Heart right ventricle (tissue), 16 donors: Measurements from ENCODE around the gene TPX2. TPM values are rescaled to one million over a fixed set of nuclear protein-coding genes. Genes with fewer than 3 reads are reported as not detected.

ENCODE experiments used
- ATAC-seq, 8 donors: fragments of 200-7000 bp; cut with Tn5 transposase; one replicate each; pipeline ENCODE4 v1.9.1; 2020; ENCODE audit warnings: mild to moderate bottlenecking in 8 of 8, moderate library complexity in 8 of 8, moderate number of reproducible peaks in 1 of 8
- DNase-seq, 2 donors: peaks; one replicate each; pipeline ENCODE4 v3.0.0-alpha.2; 2020
- H3K27ac ChIP-seq, 10 donors: fragments of 200-600 bp; sonication (generic) in 2 of 10; one replicate each; pipeline versions ENCODE4 v1.5.0 to v1.8.0; 2020 to 2022; ENCODE audit warnings: mild to moderate bottlenecking in 3 of 10
- H3K27me3 ChIP-seq, 7 donors: fragments of 200-600 bp; one replicate each; pipeline ENCODE4 v1.8.0; 2021 to 2022; ENCODE audit warnings: mild to moderate bottlenecking in 2 of 7
- H3K36me3 ChIP-seq, 9 donors: fragments of 200-600 bp; sonication (generic) in 1 of 9; one replicate each; pipeline versions ENCODE4 v1.5.0 to v1.8.0; 2020 to 2022; ENCODE audit warnings: mild to moderate bottlenecking in 2 of 9
- H3K4me1 ChIP-seq, 9 donors: fragments of 200-600 bp; sonication (generic) in 1 of 9; one replicate each; pipeline versions ENCODE4 v1.5.0 to v1.8.0; 2020 to 2022; ENCODE audit warnings: mild to moderate bottlenecking in 4 of 9
- H3K4me3 ChIP-seq, 10 donors: fragments of 200-600 bp; sonication (generic) in 2 of 10; one replicate each; pipeline versions ENCODE4 v1.5.0 to v1.8.0; 2020 to 2022; ENCODE audit warnings: mild to moderate bottlenecking in 7 of 10, moderate library complexity in 2 of 10
- H3K9me3 ChIP-seq, 11 donors: fragments of 200-600 bp in 10 of 11; sonication (generic) in 2 of 11; one replicate each; pipeline versions ENCODE4 v1.5.0 to v1.8.0; 2013 to 2022; ENCODE audit warnings: mild to moderate bottlenecking in 2 of 11, control low read depth in 1 of 11, moderate library complexity in 1 of 11
- WGBS, 2 donors: extraction: QIAGEN DNeasy Blood & Tissue Kit; methylation state at CpG; one replicate each; pipeline ENCODE4 v1.1.7; 2013; ENCODE audit warnings: inconsistent platforms in 1 of 2; 5-methylcytosine and 5-hydroxymethylcytosine counted together
- intact Hi-C, 10 donors: fragments of 100-400 bp; cut with DNase I; formaldehyde crosslinking; loops; one replicate each; pipeline versions ENCODE4 v1.11.1 to v1.14.2; 2022
- polyA plus RNA-seq, 2 donors: library from polyadenylated mRNA; stranded (reverse); fragments of 200-250 nt; gene quantifications; one replicate each; pipeline ENCODE4 v1.2.3, GENCODE V29; 2013
- total RNA-seq, 10 donors: library from RNA; stranded (reverse); fragmentation: NEBNext Ultra II Directional in 3 of 10; extraction: Animal tissue kit (Norgen Biotek cat#: 25700) in 3 of 10; gene quantifications; one replicate each; pipeline versions ENCODE4 v1.2.1 to v1.2.4, GENCODE V29; 2021 to 2023
- TF ChIP-seq, protein P1 (sequence below), 9 donors: fragments of 200-600 bp; sonication (generic) in 2 of 9; IDR thresholded peaks; one replicate each; pipeline versions ENCODE4 v1.5.0 to v1.8.0; 2021 to 2022; ENCODE audit warnings: antibody characterized with exemption in 9 of 9, mild to moderate bottlenecking in 5 of 9, moderate library complexity in 1 of 9
- donor health status: Arrhythmogenic right ventricular cardiomyopathy.
- donor health status: ischemic (EF 13 %, LVEDD 7.1; RV severe dilation, severe dysfunction).
- donor health status: healthy with polysubstance abuse.
- donor health status: DM: no; HTN: yes; CAD: no.
- donor health status: DM: no; HTN: no; CAD: no.
- donor health status: ischemic (EF 25% LVEDD 6.9; RV normal size, moderate dysfunction).
- donor health status: ischemic (EF 25% LVEDD 5.7; RV mildly dilated, moderate dysfunction).
- donor health status: healthy.
- donor health status: DM: yes; HTN: yes; CAD: no.
- donor health status: Ischemic cardiomyopathy.
- donor health status: ischemic (EF 35%, LVEDD 5.7; RV mildly dilated, moderate dysfunction).
- donor health status: nonischemic (EF 11% LVEDD 7.7; RV severe dilation, severe dysfunction).
- donor health status: DM: yes; HTN: yes; CAD: no.
- donor health status: PGD.
- donor health status: ischemic (EF 29% LVEDD 5.4; RV normal size, mild dysfunction).
- donor health status: nonischemic (EF 23%, LVEDD 6.1; RV moderate dilation, normal function).

Gene TPX2
- total and polyA plus RNA-seq, 12 donors: 0.17 to 9.6 (median 0.78) TPM

GRCh38 chr20:31785089-31785488 lies 46.0 kb downstream of the TPX2 start:
- ATAC-seq: no peak
- no peaks in the 10 kb centered on the region for H3K27me3 ChIP-seq
- H3K9me3 ChIP-seq: no peaks in the 10 kb centered on the region
- H3K27ac ChIP-seq: no peak overlapping the region
- H3K4me1 ChIP-seq: no peaks in the 10 kb centered on the region
- intact Hi-C loops: no loop called here
- TF ChIP-seq, protein P1, sequence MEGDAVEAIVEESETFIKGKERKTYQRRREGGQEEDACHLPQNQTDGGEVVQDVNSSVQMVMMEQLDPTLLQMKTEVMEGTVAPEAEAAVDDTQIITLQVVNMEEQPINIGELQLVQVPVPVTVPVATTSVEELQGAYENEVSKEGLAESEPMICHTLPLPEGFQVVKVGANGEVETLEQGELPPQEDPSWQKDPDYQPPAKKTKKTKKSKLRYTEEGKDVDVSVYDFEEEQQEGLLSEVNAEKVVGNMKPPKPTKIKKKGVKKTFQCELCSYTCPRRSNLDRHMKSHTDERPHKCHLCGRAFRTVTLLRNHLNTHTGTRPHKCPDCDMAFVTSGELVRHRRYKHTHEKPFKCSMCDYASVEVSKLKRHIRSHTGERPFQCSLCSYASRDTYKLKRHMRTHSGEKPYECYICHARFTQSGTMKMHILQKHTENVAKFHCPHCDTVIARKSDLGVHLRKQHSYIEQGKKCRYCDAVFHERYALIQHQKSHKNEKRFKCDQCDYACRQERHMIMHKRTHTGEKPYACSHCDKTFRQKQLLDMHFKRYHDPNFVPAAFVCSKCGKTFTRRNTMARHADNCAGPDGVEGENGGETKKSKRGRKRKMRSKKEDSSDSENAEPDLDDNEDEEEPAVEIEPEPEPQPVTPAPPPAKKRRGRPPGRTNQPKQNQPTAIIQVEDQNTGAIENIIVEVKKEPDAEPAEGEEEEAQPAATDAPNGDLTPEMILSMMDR (IDR thresholded peaks at IDR 0.05): no peak
- H3K4me3 ChIP-seq: no peak overlapping the region
- peaks cover 0 to 95% (median 0%) of the 10 kb centered on the region in 9 donors for H3K36me3 ChIP-seq
- WGBS, 2 donors: 89 to 90% methylated on average over 3 of the region's 3 CpGs
- no peak for DNase-seq

GRCh38 chr20:31788578-31788977 lies 49.5 kb downstream of the TPX2 start:
- Histone ChIP-seq H3K27ac (no peak overlapping the region), H3K9me3 (no peaks in the 10 kb centered on the region), H3K36me3 (peaks cover 0 to 85% (median 0%) of the 10 kb centered on the region in 9 donors), H3K4me3 (no peak overlapping the region), H3K4me1 (no peaks in the 10 kb centered on the region), H3K27me3 (no peaks in the 10 kb centered on the region)
- 36 to 61% methylated on average over 3 of the region's 3 CpGs for WGBS, 2 donors
- DNase-seq: no peak
- intact Hi-C loops: no loop called here
- TF ChIP-seq, protein P1 (IDR thresholded peaks at IDR 0.05): peak in 2 of 9 donors; percentile 9 to 30
- ATAC-seq: peak in 2 of 8 donors; percentile 47 to 68

DNA sequence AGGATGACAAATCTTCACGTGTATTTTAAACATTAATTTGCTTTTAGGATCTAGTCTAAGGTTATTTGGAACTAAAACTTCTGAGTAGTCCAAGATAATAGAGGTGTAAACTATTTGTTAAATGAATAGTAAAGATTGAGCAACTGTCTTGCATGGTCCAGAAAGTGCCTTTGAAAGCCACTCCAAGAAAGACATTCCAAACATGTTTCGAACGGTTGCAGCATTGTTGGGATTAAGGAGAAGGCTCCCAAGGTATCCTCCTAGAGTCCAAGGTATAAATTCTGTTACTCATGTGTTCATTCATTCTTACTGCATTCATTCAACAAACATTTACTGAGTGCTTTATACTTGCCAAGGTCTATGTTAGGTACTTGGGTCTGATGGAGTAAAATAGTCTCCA lies 51.3 kb downstream of the TPX2 start:
- Histone ChIP-seq H3K27ac (no peak overlapping the region), H3K27me3 (no peaks in the 10 kb centered on the region), H3K4me3 (no peak overlapping the region), H3K36me3 (peaks cover 0 to 82% (median 0%) of the 10 kb centered on the region in 9 donors), H3K4me1 (no peaks in the 10 kb centered on the region), H3K9me3 (no peaks in the 10 kb centered on the region)
- intact Hi-C loops: no loop called here
- WGBS, 2 donors: 89 to 97% methylated on average over 3 of the region's 3 CpGs
- TF ChIP-seq, protein P1 (IDR thresholded peaks at IDR 0.05): no peak
- no peak for ATAC-seq
- no peak for DNase-seq

DNA sequence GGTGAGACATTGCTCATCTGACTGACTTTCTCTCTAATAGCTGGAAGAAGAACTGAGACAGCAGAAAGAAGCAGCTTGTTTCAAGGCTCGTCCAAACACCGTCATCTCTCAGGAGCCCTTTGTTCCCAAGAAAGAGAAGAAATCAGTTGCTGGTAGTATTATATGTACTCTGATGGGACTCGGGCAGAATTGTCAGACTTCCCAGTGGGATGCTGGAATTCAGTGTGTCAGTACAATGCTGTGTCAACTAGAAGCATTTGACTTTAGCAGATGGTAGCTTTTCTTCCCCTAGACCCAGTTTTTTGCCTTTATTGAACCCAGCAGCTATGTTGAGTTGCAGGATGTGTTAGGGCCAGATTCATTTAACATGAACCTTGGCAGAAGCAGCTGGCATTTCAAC lies 58.3 kb downstream of the TPX2 start:
- no peak overlapping the region for H3K4me3 ChIP-seq

More for the DNA sequence above, 58.3 kb downstream of the TPX2 start:
- no peak for DNase-seq
- H3K4me1 ChIP-seq: no peaks in the 10 kb centered on the region
- no peaks in the 10 kb centered on the region for H3K27me3 ChIP-seq
- no peaks in the 10 kb centered on the region for H3K9me3 ChIP-seq
- no peak for ATAC-seq
- H3K36me3 ChIP-seq: peaks cover 0 to 85% (median 0%) of the 10 kb centered on the region in 9 donors
- TF ChIP-seq, protein P1 (IDR thresholded peaks at IDR 0.05): no peak
- no peak overlapping the region for H3K27ac ChIP-seq
- intact Hi-C loops: no loop called here
- WGBS, 2 donors: 83 to 94% methylated on average over 3 of the region's 3 CpGs
